H9 (cell line): ENCODE data around the gene ANTXRL. TPM values are rescaled to one million over a fixed set of nuclear protein-coding genes. Genes with fewer than 3 reads are reported as not detected.
"Not testable (repeated sequence)": the region's sequence is repeated elsewhere in the genome, so short reads cannot be mapped to it uniquely, and the experiment has no call there.

Source experiments
- DNase-seq: peaks from one replicate; pipeline ENCODE4 v3.0.0-alpha.2; 2017
- H2AFZ ChIP-seq: one replicate; pipeline ENCODE4 v1.6.1; 2013; ENCODE audit warnings: mild to moderate bottlenecking, low read length, control low read depth, moderate library complexity
- H2AK5ac ChIP-seq: 2 replicates; pipeline ENCODE4 v1.6.1; 2013; ENCODE audit warnings: low read length, control low read depth, mixed read lengths; ENCODE audit not compliant: insufficient read length
- H2BK120ac ChIP-seq: one replicate; pipeline ENCODE4 v1.6.1; 2013; ENCODE audit warnings: low read depth, mild to moderate bottlenecking, low read length, control low read depth, inconsistent platforms; ENCODE audit not compliant: poor library complexity, severe bottlenecking
- H2BK12ac ChIP-seq: 2 replicates; pipeline ENCODE4 v1.6.1; 2013; ENCODE audit warnings: low read length, control low read depth, mixed read lengths, low read depth; ENCODE audit not compliant: insufficient read length
- H2BK15ac ChIP-seq: 2 replicates; pipeline ENCODE4 v1.6.1; 2013; ENCODE audit warnings: low read depth, low read length, control low read depth
- H2BK20ac ChIP-seq: one replicate; pipeline ENCODE4 v1.6.1; 2013; ENCODE audit warnings: low read depth, mild to moderate bottlenecking, low read length, control low read depth, inconsistent platforms; ENCODE audit not compliant: poor library complexity, severe bottlenecking
- H2BK5ac ChIP-seq: 2 replicates; pipeline ENCODE4 v1.6.1; 2013; ENCODE audit warnings: low read length, control low read depth, mixed read lengths; ENCODE audit not compliant: insufficient read length
- H3K14ac ChIP-seq: 2 replicates; pipeline ENCODE4 v1.6.1; 2013; ENCODE audit warnings: low read length, control low read depth; ENCODE audit not compliant: insufficient read depth
- H3K18ac ChIP-seq: 2 replicates; pipeline ENCODE4 v1.6.1; 2013; ENCODE audit warnings: low read depth, mild to moderate bottlenecking, mixed read lengths, low read length, control low read depth; ENCODE audit not compliant: insufficient read length
- H3K23ac ChIP-seq: 2 replicates; pipeline ENCODE4 v1.6.1; 2013; ENCODE audit warnings: low read length, control low read depth, mixed read lengths, low read depth; ENCODE audit not compliant: insufficient read length
- H3K23me2 ChIP-seq: 2 replicates; pipeline ENCODE4 v1.6.1; 2013; ENCODE audit warnings: low read depth, mild to moderate bottlenecking, mixed read lengths, low read length, control low read depth; ENCODE audit not compliant: insufficient read length, poor library complexity, severe bottlenecking
- H3K27ac ChIP-seq: 2 replicates; pipeline ENCODE4 v1.5.1; 2013; ENCODE audit warnings: low read length, control low read depth, mixed read lengths, low read depth; ENCODE audit not compliant: insufficient read length
- H3K27me3 ChIP-seq: 2 replicates; pipeline ENCODE4 v1.6.1; 2013; ENCODE audit warnings: low read length, control low read depth, inconsistent platforms; ENCODE audit not compliant: insufficient read depth
- H3K4ac ChIP-seq: 2 replicates; pipeline ENCODE4 v1.6.1; 2013; ENCODE audit warnings: low read depth, mild to moderate bottlenecking, control low read depth, inconsistent platforms, low read length, moderate library complexity
- H3K4me1 ChIP-seq: 2 replicates; pipeline ENCODE4 v1.6.1; 2013; ENCODE audit warnings: low read length, control low read depth, inconsistent platforms; ENCODE audit not compliant: insufficient read depth
- H3K4me2 ChIP-seq: 2 replicates; pipeline ENCODE4 v1.6.1; 2013; ENCODE audit warnings: low read length, control low read depth, mixed read lengths; ENCODE audit not compliant: insufficient read length, insufficient read depth
- H3K56ac ChIP-seq: 2 replicates; pipeline ENCODE4 v1.6.1; 2013; ENCODE audit warnings: low read depth, mild to moderate bottlenecking, mixed read lengths, low read length, control low read depth; ENCODE audit not compliant: insufficient read length
- H3K79me1 ChIP-seq: 2 replicates; pipeline ENCODE4 v1.6.1; 2013; ENCODE audit warnings: low read depth, mild to moderate bottlenecking, moderate library complexity, low read length, control low read depth, inconsistent platforms; ENCODE audit not compliant: insufficient read depth, poor library complexity, severe bottlenecking
- H3K79me2 ChIP-seq: 2 replicates; pipeline ENCODE4 v1.6.1; 2013; ENCODE audit warnings: low read length, control low read depth, inconsistent platforms; ENCODE audit not compliant: insufficient read depth
- H3K9ac ChIP-seq: 2 replicates; pipeline ENCODE4 v1.6.1; 2013; ENCODE audit warnings: low read length, control low read depth, mixed read lengths; ENCODE audit not compliant: insufficient read length; ENCODE audit errors: extremely low read depth
- H3K9me3 ChIP-seq: one replicate; pipeline ENCODE4 v1.6.1; 2013; ENCODE audit warnings: low read depth, low read length, inconsistent platforms; ENCODE audit not compliant: control insufficient read depth
- H3T11ph ChIP-seq: one replicate; pipeline ENCODE4 v1.6.1; 2013; ENCODE audit warnings: mild to moderate bottlenecking, low read length, control low read depth, inconsistent platforms
- H4K20me1 ChIP-seq: one replicate; pipeline ENCODE4 v1.6.1; 2013; ENCODE audit not compliant: control insufficient read depth, insufficient read length, insufficient read depth
- H4K5ac ChIP-seq: 2 replicates; pipeline ENCODE4 v1.6.1; 2013; ENCODE audit warnings: low read depth, mild to moderate bottlenecking, mixed read lengths, low read length, control low read depth; ENCODE audit not compliant: insufficient read length
- H4K8ac ChIP-seq: replicated peaks from 2 replicates; pipeline ENCODE4 v1.6.1; 2013; ENCODE audit warnings: low read length, control low read depth, mixed read lengths, low read depth; ENCODE audit not compliant: insufficient read length
- H4K91ac ChIP-seq: 2 replicates; pipeline ENCODE4 v1.6.1; 2013; ENCODE audit warnings: low read depth, mild to moderate bottlenecking, moderate library complexity, mixed read lengths, low read length, control low read depth; ENCODE audit not compliant: insufficient read length
- H3K27ac Mint-ChIP-seq, 3 experiments: 2 replicates in 2 of 3; 3 replicates in 1 of 3; pipeline ENCODE4 v1.8.0; 2020 to 2021; ENCODE audit warnings: mixed read lengths in 3 of 3, mild to moderate bottlenecking in 1 of 3, moderate library complexity in 1 of 3
- H3K27me3 Mint-ChIP-seq: 2 replicates; pipeline ENCODE4 v1.8.0; 2021; ENCODE audit warnings: low read depth, mild to moderate bottlenecking, moderate library complexity, mixed read lengths
- H3K36me3 Mint-ChIP-seq, 3 experiments: 2 replicates in 2 of 3; 3 replicates in 1 of 3; pipeline ENCODE4 v1.8.0; 2020 to 2021; ENCODE audit warnings: low read depth in 3 of 3, mixed read lengths in 3 of 3; ENCODE audit not compliant: insufficient read depth in 1 of 3
- H3K4me1 Mint-ChIP-seq, 2 experiments: 2 replicates each; pipeline ENCODE4 v1.8.0; 2020; ENCODE audit warnings: mixed read lengths in 2 of 2
- H3K4me3 Mint-ChIP-seq, 2 experiments: 2 replicates in 1 of 2; 3 replicates in 1 of 2; pipeline ENCODE4 v1.8.0; 2020 to 2021; ENCODE audit warnings: mild to moderate bottlenecking in 2 of 2, mixed read lengths in 2 of 2, moderate library complexity in 1 of 2
- H3K9me3 Mint-ChIP-seq, 2 experiments: 2 replicates in 1 of 2; 3 replicates in 1 of 2; pipeline ENCODE4 v1.8.0; 2020; ENCODE audit warnings: mild to moderate bottlenecking in 2 of 2, mixed read lengths in 2 of 2, moderate library complexity in 1 of 2
- WGBS: extraction: QIAGEN DNeasy Blood & Tissue Kit; methylation state at CpG from one replicate; pipeline ENCODE4 v1.1.7; 2013; ENCODE audit warnings: missing lambda C conversion rate, low lambda C conversion rate, mixed read lengths; ENCODE audit not compliant: insufficient read length; ENCODE audit errors: extremely low coverage; 5-methylcytosine and 5-hydroxymethylcytosine counted together
- total RNA-seq: library from RNA; stranded (reverse); gene quantifications from 2 replicates; pipeline ENCODE4 v1.2.1, GENCODE V29; 2021

The ANTXRL gene
- total RNA-seq, 1 experiment from 2014 or later, result not detected

GRCh38 chr10:46368956-46369355 lies 82.2 kb downstream of the ANTXRL start:
- not testable (repeated sequence) for H3K18ac ChIP-seq, H3K9me3 ChIP-seq, H3K4me3 Mint-ChIP-seq, H3K23me2 ChIP-seq, H3K27me3 ChIP-seq, H3K27ac Mint-ChIP-seq, H3K79me2 ChIP-seq, H2BK5ac ChIP-seq, H2AK5ac ChIP-seq, H3K4me1 Mint-ChIP-seq, H4K5ac ChIP-seq, H2BK120ac ChIP-seq, DNase-seq, H3K4me1 ChIP-seq, H3K36me3 Mint-ChIP-seq, H3K14ac ChIP-seq, H2BK12ac ChIP-seq, H2BK15ac ChIP-seq, H3K27me3 Mint-ChIP-seq, H3K79me1 ChIP-seq, H3K9me3 Mint-ChIP-seq, H3K56ac ChIP-seq, H4K8ac ChIP-seq, H3K27ac ChIP-seq, H3T11ph ChIP-seq, H4K91ac ChIP-seq, H4K20me1 ChIP-seq, H2BK20ac ChIP-seq, H3K9ac ChIP-seq, H3K4ac ChIP-seq, H3K23ac ChIP-seq, H2AFZ ChIP-seq, H3K4me2 ChIP-seq
- WGBS, result no CpG with 5 or more reads among the region's 11 CpGs

- H3K27me3 Mint-ChIP-seq, H3K4me1 ChIP-seq, H2BK15ac ChIP-seq, H3K18ac ChIP-seq, H2BK20ac ChIP-seq, DNase-seq, H2AFZ ChIP-seq, H3K14ac ChIP-seq, H4K8ac ChIP-seq, H2AK5ac ChIP-seq, H3K27ac ChIP-seq, H3K9me3 Mint-ChIP-seq, H3K27me3 ChIP-seq, H3K4me1 Mint-ChIP-seq, H3K23ac ChIP-seq, H3K79me2 ChIP-seq, H2BK12ac ChIP-seq, H2BK5ac ChIP-seq, H3K4me3 Mint-ChIP-seq, H3K4ac ChIP-seq, H3K9ac ChIP-seq, H3K79me1 ChIP-seq, H3T11ph ChIP-seq, H3K27ac Mint-ChIP-seq, H3K23me2 ChIP-seq, H4K5ac ChIP-seq, H3K36me3 Mint-ChIP-seq, H4K20me1 ChIP-seq, H3K9me3 ChIP-seq, H2BK120ac ChIP-seq, H4K91ac ChIP-seq, H3K56ac ChIP-seq, H3K4me2 ChIP-seq: not testable (repeated sequence)
- WGBS, result no CpG with 5 or more reads among the region's 3 CpGs
These were observed 87.6 kb downstream of the ANTXRL start for GRCh38 chr10:46374410-46374809.
